DOHH2 (cell line): ENCODE measurements around the gene ATMIN.

ENCODE experiments used
- H3F3A ChIP-seq: fragments of 200-600 bp; sonication (generic), shearing (Covaris generic); 2 replicates; pipeline ENCODE4 v1.6.0; 2016; ENCODE audit warnings: antibody characterized with exemption, mild to moderate bottlenecking; ENCODE audit not compliant: control insufficient read depth, insufficient read depth
- H3K27ac ChIP-seq: fragments of 200-600 bp; sonication (generic); 2 replicates; pipeline ENCODE4 v1.5.1; 2014; ENCODE audit warnings: low read depth, mild to moderate bottlenecking, low read length, moderate library complexity
- H3K27me3 ChIP-seq: fragments of 200-600 bp; sonication (generic); 2 replicates; pipeline ENCODE4 v1.6.1; 2014; ENCODE audit warnings: mild to moderate bottlenecking, low read length, mixed read lengths; ENCODE audit not compliant: control insufficient read depth
- H3K36me3 ChIP-seq: fragments of 200-600 bp; sonication (generic); 2 replicates; pipeline ENCODE4 v1.6.1; 2014; ENCODE audit warnings: mild to moderate bottlenecking, low read length, moderate library complexity, mixed read lengths; ENCODE audit not compliant: control insufficient read depth
- H3K4me1 ChIP-seq: fragments of 200-600 bp; sonication (generic); 2 replicates; pipeline ENCODE4 v1.6.1; 2014; ENCODE audit warnings: mild to moderate bottlenecking, low read length, mixed read lengths; ENCODE audit not compliant: control insufficient read depth
- H3K4me2 ChIP-seq: fragments of 200-600 bp; sonication (generic); 2 replicates; pipeline ENCODE4 v1.6.0; 2014; ENCODE audit warnings: mild to moderate bottlenecking, low read length, moderate library complexity
- H3K4me3 ChIP-seq: fragments of 200-600 bp; sonication (generic); 2 replicates; pipeline ENCODE4 v1.5.1; 2014; ENCODE audit warnings: mild to moderate bottlenecking, low read length, mixed read lengths
- H3K79me2 ChIP-seq: fragments of 200-600 bp; sonication (generic); 2 replicates; pipeline ENCODE4 v1.6.1; 2014; ENCODE audit warnings: mild to moderate bottlenecking, low read length, mixed read lengths; ENCODE audit not compliant: control insufficient read depth
- H3K9me2 ChIP-seq: fragments of 200-600 bp; sonication (generic); replicated peaks from 2 replicates; pipeline ENCODE4 v1.6.1; 2014; ENCODE audit warnings: mild to moderate bottlenecking, low read length, mixed read lengths; ENCODE audit not compliant: control insufficient read depth
- H3K9me3 ChIP-seq: fragments of 200-600 bp; sonication (generic); 2 replicates; pipeline ENCODE4 v1.6.1; 2014; ENCODE audit warnings: antibody characterized with exemption, low read length, mixed read lengths; ENCODE audit not compliant: control insufficient read depth, insufficient read depth
- H4K20me1 ChIP-seq: fragments of 200-600 bp; sonication (generic); 2 replicates; pipeline ENCODE4 v1.6.0; 2014; ENCODE audit warnings: low read depth, mild to moderate bottlenecking, antibody characterized with exemption, low read length, moderate library complexity; ENCODE audit not compliant: control insufficient read depth, insufficient read depth
- CTCF ChIP-seq: fragments of 200-600 bp; sonication (generic); IDR thresholded peaks from one replicate; pipeline ENCODE4 v1.5.1; 2014; ENCODE audit warnings: antibody characterized with exemption, mild to moderate bottlenecking, low read depth, low read length; ENCODE audit not compliant: poor library complexity, severe bottlenecking
- EZH2phosphoT487 ChIP-seq: fragments of 200-600 bp; sonication (generic); IDR thresholded peaks from 2 replicates; pipeline ENCODE4 v1.6.1; 2017; ENCODE audit warnings: borderline replicate concordance, mild to moderate bottlenecking, antibody characterized with exemption, low read length, moderate library complexity, mixed read lengths

Gene ATMIN

GRCh38 chr16:81095653-81095952 lies 60.0 kb downstream of the ATMIN start:
- Histone ChIP-seq H3K27ac (no peak overlapping the region), H3K36me3 (peaks cover 16% of the 10 kb centered on the region), H3K79me2 (peaks cover 51% of the 10 kb centered on the region), H3F3A (no peaks in the 10 kb centered on the region), H3K4me3 (peak overlapping the region; percentile 80), H3K4me1 (peaks cover 25% of the 10 kb centered on the region), H3K9me3 (no peaks in the 10 kb centered on the region), H4K20me1 (no peaks in the 10 kb centered on the region; the same call in 1 of the 2 replicates), H3K4me2 (peak overlapping the region; percentile 62), H3K27me3 (no peaks in the 10 kb centered on the region), H3K9me2 (no peaks in the 10 kb centered on the region)
- TF ChIP-seq EZH2phosphoT487: no peak
- no peak for TF ChIP-seq CTCF

DNA sequence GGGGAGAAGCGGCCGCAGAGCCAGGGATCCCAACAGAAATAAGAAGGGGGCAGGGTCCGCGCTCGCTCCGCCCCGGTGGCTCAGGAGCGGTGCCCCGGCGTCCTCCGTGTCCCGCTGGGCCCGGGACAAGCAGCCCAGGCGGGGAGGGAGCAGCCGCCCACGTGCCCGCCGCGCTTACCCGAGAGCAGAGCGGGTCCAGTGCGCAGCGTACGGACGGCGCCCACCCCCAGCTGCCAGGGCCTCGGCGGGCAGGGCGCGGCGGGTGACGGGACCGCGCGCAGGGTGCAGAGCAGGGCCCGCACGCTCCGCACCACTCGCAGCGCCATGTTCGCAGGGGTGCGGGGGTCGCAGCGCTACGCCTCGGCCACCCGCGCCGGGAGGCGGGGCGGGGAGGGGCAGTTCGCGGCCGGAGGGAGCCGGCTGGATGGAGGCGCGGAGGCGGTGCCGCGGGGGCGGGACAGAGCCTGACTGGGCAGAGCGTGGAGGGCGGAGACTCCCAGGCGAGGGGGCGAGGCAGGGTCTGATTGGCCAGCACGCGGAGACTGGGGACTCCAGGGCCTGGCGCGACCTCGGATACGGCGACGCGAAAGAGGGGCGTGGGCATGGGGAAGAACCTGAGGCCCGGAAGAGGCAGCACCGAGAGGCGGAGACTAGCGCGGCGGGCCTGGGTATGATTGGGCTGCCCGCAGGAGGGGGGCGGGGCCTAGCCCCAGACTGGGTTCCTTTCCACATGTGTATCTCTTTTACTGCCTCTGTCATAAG lies 60.5 kb downstream of the ATMIN start, which contains the start of gene GCSH:
GCSH (minus strand) TSS at position 443 of the 762 bp plus-strand sequence; CDS start at position 326, 117 bp downstream.
- Histone ChIP-seq H3K27ac (no peak within 1 kb of the TSS), H3K4me2 (peak within 1 kb of the TSS; percentile 62), H3K79me2 (peaks cover 46% of the 10 kb centered on the region), H3K4me3 (peak within 1 kb of the TSS; percentile 80), H3K4me1 (peaks cover 25% of the 10 kb centered on the region), H3K36me3 (peaks cover 11% of the 10 kb centered on the region), H3K9me2 (no peaks in the 10 kb centered on the region), H4K20me1 (no peaks in the 10 kb centered on the region), H3K27me3 (no peaks in the 10 kb centered on the region), H3K9me3 (no peaks in the 10 kb centered on the region), H3F3A (no peaks in the 10 kb centered on the region)
- TF ChIP-seq CTCF: no peak
- no peak for TF ChIP-seq EZH2phosphoT487

DNA sequence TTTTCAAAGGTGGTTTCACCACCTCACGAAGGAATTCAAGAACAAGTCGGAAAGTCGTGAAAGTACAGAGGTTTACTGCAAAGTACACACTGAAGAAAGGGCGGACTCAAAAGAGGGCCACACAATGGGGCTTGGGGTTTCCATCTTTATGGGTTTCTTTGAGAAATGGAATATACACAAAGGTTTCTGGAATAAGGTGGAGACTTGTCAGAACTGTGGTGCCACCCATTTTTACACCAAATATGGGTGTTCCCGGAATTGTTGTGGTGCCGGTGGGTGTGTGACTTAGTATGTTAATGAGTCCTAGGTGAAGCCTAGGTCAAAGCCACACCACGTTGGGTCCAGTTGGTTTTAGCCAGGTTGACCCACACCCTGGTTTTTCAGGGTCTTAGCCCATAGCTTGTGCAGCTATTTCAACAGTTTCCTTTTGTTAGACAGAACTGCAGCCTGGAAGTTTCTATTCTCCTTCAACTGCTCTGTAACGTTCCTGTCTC lies 61.1 kb downstream of the ATMIN start:
- no peaks in the 10 kb centered on the region for H3F3A ChIP-seq
- no peak overlapping the region for H3K27ac ChIP-seq

More for the DNA sequence above, 61.1 kb downstream of the ATMIN start:
- H3K4me3 ChIP-seq: peak overlapping the region; percentile 51
- H3K79me2 ChIP-seq: peaks cover 42% of the 10 kb centered on the region
- no peaks in the 10 kb centered on the region for H3K9me2 ChIP-seq
- no peak for TF ChIP-seq CTCF
- no peak for TF ChIP-seq EZH2phosphoT487
- H3K27me3 ChIP-seq: no peaks in the 10 kb centered on the region
- H3K4me1 ChIP-seq: peaks cover 25% of the 10 kb centered on the region
- peak overlapping the region; percentile 60 for H3K4me2 ChIP-seq
- no peaks in the 10 kb centered on the region for H3K9me3 ChIP-seq
- H3K36me3 ChIP-seq: peaks cover 10% of the 10 kb centered on the region
- no peaks in the 10 kb centered on the region for H4K20me1 ChIP-seq
